Measurements from ENCODE around the gene ANKRD49.

GRCh38 chr11:94501522-94501921 lies 7.7 kb downstream of the ANKRD49 start:
- TF ChIP-seq, protein P1, sequence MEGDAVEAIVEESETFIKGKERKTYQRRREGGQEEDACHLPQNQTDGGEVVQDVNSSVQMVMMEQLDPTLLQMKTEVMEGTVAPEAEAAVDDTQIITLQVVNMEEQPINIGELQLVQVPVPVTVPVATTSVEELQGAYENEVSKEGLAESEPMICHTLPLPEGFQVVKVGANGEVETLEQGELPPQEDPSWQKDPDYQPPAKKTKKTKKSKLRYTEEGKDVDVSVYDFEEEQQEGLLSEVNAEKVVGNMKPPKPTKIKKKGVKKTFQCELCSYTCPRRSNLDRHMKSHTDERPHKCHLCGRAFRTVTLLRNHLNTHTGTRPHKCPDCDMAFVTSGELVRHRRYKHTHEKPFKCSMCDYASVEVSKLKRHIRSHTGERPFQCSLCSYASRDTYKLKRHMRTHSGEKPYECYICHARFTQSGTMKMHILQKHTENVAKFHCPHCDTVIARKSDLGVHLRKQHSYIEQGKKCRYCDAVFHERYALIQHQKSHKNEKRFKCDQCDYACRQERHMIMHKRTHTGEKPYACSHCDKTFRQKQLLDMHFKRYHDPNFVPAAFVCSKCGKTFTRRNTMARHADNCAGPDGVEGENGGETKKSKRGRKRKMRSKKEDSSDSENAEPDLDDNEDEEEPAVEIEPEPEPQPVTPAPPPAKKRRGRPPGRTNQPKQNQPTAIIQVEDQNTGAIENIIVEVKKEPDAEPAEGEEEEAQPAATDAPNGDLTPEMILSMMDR (IDR thresholded peaks at IDR 0.05) = peak; percentile 12
- TF ChIP-seq EZH2phosphoT487 (IDR thresholded peaks at IDR 0.05) (no peak), EZH2 (IDR thresholded peaks at IDR 0.05) (no peak)
